Iris pigment epithelial cell (primary cell): ENCODE results near the gene LRMDA.
"Not testable (repeated sequence)": the region's sequence is repeated elsewhere in the genome, so short reads cannot be mapped to it uniquely, and the experiment has no call there.

Source experiments
- DNase-seq: peaks from one replicate; pipeline ENCODE4 v3.0.0-alpha.2; 2011; ENCODE audit warnings: low read depth

The LRMDA gene

DNA sequence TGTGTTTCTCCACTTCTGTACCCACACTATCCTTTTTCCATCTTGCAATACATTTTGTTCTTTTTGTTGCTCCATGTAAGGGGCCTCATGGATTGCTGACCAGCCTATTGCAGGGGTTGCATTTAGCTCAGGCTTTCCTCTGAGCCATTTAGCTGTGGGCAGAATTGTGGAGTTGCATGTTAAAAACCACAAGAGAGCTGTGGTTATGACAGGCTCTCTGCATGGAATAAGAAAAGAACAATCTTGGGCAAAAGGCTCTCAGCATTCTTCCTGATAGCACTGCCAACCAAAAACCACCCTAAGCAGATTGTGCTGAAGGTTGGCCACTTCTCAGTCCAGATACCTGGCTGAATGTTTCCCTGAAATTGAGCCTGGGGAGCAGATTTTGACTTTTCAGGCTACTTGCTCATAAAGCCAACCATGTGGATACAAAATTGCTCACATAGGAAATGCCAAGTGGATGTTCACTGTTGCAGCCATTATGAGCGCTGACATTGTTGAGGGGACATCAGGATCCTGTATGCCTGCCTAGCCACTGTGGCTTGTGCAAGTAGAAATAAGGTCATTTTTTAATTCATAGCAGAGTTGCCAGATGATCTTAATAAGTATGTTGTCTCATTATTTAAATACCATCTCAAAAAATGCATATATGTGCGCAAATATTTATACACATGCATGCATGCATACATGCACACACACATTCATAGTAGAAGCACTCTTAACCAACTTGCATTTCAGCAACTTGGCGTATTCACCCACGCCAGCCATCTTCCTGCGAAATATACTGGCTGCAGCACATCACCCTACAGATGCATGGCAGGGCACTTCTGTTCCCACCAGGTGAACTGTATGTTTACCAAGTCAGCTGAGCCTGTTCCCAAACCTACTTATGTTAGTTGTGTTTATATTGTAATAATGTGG, 695.4 kb downstream of the LRMDA start:
- no peak for DNase-seq

DNA sequence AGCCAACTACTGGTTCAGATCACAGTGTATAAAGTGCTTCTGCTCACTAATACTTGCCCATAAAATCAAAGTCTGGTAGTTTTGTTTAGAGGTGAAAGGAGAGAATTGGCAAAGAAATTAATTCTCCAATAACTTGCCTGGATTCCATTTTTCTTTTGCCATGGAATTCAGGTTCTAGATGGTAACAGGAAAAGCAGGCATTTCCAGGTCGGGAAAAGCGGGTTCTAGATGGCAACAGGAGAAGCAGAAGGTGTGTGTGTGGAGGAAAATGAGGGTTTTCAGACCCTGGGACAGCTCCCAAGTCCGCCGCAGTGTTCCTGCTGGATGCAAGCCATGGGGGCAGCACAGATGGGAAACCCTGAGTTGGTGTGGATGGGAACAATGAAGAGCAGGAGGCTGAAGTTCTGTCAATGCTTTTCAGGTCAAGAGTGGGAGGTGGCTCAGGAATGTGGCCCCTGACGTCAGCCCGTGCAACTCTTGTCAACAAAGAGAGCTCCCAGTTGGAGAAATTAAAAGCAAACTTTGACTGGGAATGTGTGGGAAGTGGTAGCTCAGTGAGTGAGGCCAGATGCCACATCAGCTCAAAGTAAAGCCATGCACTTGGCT, 696.7 kb downstream of the LRMDA start:
- DNase-seq, result no peak

DNA sequence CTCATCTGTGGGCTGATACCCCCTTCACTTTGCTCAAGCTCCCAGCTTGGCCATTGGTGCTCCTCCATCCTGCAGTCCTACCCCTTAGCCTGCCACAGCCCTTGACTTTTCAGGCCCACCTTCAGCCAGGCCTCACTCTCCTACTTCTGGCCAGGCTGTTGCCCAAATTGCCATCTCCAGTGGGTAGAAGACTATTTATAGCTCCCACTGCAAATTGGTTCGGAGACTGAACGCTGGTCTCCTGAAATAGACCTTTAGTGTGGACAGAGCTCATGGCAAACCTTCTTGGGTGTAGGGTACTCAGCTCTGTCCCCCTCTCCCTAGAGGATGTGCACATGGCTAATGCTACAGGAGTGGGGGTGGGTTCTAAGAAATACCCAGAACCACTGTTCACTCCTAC, 697.8 kb downstream of the LRMDA start:
- no peak for DNase-seq

DNA sequence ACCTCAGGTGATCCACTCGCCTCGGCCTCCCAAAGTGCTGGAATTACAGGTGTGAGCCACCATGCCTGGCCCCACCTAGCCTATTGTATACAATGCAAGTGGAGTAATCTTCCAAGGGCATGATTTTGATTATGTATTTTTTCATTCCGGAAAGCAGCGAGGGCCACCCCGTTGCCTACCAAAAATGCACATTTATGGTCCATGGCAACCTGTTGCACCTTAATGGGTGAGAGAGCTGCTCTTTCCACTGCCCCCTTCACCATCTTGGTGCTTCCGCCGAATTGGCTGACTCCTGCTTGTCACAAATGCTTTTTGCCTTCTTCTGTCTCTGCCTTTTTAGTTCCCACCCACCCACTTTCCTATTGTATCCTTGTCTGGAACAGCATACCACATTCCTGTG, 699.5 kb downstream of the LRMDA start:
- no peak for DNase-seq

DNA sequence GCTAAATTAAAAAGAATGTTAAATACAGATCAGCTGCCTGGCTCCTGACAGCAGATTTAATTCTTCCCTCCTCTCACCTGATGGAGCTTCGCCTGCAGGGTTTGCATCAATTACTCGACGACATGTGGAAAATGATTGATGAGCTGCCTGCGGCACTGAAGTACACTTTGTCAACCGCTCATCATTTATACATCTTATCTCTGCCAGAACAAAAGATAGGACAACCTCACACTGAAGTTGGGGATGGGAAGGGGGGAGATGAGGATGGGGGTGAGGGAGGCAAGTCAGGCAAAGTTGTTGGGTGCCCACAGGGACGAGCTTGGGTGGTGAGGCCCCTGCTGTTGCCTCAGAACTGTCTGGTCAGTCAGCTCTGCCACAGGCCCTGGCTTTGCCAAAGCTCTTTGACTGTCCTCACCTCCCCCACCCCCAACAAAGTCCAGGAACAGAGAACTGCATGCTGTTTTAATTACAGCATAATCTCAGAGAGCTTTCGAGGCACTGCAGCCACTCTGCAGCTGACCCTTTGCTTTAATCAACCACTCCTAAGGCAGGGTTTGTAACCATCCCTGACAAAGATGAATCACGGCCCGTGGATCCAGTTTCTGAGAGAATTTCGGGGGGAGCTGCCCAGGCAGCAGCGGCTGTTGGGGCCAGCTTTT, 702.3 kb downstream of the LRMDA start:
- DNase-seq, result no peak

DNA sequence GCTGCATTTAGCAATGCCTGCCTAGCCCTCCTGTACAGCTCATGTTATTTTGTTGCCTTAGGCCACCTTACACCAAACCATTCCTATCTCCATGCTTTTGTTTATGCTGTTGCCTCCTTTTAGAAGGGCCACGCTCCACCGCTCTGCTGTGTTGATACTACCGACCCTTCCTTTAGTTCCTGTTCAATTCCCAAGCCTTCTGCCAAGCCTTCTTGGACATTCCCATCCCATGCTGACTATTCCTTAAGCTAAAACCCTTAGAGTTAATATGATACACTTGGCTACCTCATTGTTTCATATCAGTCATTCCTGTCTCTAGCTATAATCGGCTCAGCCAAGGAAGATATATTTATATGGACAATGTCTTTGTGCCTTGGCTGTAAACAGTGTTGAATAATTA, 705.5 kb downstream of the LRMDA start:
- DNase-seq, result no peak

DNA sequence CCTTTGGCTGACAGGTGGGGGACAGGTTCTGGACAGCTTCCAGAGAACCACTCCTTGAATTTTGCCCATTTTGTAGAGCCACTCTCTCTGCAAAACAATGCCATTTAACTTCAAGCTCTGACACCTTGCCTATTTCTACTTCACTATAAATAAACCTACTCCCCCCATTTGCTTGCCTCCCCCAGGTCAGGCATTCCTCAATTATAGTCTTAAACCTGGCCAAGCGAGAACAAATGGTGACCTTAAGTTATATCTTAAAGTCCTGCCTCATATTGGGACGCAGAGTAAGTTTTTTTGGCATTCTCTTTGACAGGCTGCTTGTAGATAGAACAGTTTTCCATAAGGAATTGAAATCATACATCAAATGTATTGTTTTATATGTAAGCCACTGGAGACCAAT, 706.9 kb downstream of the LRMDA start:
- no peak for DNase-seq

DNA sequence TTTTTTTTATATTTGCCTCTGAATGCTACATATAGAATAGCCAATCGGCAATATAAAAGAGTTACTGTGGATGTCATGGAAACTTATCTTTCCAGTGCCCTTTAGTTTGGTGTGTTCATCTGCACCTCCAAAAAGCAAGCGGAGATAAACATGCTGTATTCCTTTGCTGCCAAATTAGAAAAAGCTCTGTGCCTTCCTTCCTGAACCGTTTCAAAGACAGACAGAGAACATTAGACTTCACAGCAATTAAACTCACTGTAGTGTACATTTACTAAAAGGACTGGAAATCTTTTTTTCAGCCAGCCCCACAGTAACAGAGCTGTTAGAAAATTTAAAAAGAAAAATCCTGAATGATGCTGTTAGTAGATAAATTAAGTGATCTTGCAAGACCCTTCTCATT, 707.5 kb downstream of the LRMDA start:
- no peak for DNase-seq

DNA sequence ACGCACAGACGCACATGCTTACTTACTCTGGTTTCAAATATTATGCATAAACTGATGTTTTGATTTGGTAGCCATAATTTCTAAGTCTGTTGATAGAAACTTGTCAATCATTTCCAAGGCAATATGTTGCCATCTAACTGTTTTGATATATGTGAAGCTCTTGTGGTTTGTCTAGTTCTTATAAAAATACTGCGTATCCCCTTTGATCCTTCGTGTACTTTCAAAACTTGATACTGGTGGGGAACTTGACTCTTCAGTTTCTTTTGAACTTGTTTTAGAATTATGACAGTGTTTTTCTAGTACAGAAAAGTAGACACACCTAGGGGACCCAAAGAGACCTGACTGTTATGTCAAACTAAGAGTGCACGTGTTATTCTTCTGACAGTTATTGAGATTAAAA, 708.0 kb downstream of the LRMDA start:
- no peak for DNase-seq

DNA sequence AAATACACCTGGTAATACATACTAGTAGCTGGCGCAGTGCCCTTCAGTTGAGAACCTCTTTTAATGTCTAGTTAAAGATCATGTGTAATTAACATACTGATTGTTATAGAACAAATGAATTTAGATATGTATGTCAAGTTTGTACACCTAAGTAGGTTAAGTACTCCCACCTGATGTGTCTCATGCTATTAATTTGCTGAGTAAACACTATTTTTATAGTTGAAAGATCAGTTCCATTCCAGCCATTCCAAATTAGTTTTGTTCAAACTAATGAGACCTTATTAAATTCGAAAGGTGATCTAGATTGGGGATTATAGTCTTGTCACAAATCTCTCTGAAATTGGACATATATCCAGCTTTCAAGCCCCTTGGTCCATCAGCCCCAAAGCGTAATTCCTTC, 710.0 kb downstream of the LRMDA start:
- no peak for DNase-seq

DNA sequence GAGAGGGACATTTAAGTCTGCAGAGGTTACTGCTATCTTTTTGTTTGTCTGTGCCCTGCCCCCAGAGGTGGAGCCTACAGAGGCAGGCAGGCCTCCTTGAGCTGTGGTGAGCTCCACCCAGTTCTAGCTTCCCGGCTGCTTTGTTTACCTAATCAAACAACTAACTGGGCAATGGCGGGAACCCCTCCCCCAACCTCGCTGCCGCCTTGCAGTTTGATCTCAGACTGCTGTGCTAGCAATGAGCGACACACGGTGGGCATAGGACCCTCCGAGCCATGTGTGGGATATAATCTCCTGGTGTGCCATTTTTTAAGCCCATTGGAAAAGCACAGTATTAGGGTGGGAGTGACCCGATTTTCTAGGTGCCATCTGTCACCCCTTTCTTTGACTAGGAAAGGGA, 716.8 kb downstream of the LRMDA start:
- not testable (repeated sequence) for DNase-seq

DNA sequence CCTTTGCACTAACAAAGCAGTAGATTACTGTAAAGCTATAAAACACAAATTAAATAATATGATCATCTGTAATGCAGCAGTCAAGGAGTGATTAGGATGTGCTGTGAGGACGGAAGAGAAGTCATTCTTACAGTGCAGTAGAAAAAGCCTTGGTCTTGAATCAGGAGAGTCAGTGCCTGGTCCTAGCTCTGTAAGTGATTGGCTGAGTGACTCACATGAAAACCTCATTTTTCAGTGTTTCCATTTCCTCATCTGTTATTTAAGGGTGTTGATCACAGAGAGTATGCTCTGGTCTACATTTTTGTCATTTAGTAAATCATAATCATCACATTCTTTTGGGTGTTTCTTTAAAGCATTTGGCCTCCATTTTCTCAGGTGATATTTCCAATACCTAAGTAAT, 717.8 kb downstream of the LRMDA start:
- DNase-seq, result no peak

DNA sequence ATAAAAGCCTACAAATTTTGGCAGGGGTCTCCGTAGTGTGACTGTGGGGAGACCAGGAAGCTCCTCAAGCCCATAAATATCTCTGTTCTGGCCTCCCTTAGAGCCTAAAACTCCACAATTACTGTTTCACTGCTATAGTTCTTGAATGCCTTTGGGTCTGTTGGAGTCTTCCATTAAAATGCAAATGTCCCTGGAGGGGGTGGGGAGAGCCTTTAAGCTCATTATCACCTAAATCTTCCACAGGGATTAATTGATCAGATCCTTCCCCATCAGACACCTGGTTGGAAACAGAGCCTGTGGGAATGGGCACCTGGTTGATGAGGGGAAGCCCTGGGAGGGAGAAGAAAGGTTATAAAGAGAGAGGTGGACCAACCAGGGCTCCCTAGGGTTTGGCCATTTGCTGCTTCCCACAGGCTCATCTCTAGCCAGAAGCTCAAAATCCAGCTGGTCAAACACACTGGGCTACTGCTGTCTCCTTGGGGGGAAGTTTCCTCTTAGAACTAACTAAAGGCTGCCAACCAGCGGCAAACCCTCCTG, 718.2 kb downstream of the LRMDA start:
- DNase-seq, result no peak

DNA sequence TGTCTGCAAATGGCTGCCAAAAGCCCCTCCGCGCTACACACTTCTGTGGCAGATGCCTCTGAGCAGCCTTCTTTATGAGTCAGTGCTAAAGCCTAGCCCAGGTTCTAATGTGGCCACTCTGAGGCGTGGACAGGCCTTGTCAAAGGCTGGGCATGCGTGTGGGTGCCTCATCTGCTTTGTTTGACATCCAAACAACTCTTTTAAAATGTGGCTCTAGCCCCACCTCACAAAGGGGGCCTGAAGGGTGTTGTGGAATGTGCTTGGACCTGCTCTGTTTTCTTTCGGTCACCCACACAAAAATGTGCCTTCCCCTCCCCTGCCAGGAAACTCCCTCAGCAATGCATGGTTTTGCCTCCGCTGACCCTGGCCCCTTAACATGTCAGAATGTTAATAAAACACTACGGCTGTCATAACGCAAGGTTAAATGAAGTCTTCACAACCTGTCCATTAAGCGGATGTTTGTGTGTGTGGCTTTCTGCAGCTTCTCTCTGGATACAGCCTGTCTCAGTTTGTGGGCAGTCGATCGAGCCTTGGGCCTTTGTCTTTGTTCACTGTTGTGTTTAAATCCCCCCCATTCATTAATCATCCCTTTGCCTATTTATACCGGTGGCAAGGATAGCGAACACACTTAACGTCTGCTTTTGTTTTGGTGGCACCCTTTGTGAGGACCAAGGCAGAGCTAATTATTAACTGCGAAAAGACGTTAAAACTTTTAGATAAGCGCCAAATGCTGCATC, 718.9 kb downstream of the LRMDA start:
- DNase-seq, result no peak

DNA sequence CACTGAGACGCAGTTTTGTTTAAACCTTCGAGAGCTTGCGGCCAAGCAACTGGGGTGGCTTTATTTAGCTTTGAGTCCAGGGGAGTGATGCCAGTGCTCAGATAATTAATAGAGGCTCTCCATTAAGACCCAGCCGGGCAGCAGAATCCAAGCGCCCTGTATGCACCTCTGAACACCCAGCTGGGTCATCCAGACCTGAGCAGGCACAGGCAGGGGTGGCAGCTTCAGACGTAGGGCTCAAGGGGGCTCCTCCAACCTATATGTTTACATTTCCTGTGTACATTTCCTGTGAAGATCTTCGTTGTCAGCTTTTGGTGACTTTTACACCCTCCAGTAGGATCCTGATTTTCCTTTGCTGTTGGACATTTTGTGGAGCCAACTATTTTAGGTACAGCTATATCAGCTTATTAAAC, 719.5 kb downstream of the LRMDA start:
- no peak for DNase-seq

DNA sequence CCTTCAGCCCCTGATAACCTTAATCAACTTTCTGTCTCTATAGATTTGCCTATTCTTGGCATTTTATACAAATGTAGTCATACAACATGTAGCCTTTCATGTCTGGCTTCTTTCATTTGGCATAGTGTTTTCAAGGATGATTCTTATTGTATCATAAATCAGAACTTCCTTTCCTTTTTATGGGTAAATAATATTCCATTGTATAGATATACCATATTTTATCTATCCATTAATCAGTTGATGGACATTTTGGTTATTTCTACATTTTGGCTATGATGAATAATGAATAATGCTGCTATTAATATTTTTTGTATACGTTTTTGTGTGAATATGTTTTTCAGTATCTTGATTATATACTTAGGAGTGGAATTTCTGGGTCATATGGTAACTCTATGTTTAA, 720.8 kb downstream of the LRMDA start:
- DNase-seq, result no peak

DNA sequence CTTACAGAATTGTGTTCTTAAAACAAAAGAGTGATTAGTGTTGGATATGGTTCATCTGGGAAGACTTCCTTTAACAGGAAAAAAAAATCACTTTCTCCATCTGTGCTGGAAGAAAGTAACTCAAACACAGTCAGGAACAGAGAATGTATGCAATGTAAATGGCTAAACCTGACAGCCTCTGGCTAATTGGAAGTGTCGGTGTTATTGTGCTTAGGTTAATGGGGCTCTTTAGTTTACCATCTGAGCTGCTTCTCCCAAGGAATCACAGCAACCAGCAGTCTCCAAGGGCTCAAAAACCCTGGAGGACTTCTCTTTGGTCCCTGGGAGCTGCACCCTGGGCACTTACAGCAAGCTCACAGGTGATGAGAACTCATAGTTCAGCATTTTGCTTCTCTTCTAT, 724.5 kb downstream of the LRMDA start:
- DNase-seq, result no peak

DNA sequence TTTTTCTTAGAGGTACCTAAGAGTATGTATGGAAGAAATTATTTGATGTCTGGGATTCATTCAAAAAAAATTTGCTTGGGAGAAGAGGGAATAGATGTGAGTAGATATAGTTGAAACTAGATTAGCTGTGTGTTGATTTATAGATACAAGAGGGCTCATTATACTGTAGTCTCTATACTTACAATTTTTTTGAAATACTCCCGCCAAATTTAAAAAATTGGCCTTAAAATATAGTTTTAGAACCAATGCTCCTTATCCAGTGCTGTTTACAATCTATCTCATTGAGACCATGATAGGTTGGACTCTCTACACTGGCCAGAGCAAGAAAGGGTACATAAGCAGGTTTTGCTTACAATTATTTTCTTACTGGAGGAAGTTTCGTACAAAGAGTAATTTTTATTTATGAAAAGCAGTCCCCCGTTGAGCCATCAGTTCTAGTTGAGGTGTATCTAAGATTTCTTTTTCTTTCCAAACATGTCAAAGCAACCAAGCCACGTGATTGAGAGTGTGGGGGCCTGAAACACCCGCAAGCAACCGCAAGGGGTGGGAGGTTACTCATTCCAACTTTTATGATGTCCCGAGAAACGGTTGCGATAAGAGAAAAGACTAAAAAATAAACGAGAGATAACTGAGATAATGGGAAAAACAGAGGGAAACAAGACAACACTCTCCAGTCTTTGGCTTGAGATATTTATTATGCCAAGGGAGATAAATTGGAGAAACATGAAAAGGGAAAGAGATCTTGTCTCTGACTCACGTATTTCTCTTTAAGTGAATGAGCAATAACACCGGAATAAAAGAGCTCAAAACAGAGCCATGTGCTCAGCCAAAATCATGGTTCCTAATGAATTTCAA, 729.2 kb downstream of the LRMDA start:
- no peak for DNase-seq

DNA sequence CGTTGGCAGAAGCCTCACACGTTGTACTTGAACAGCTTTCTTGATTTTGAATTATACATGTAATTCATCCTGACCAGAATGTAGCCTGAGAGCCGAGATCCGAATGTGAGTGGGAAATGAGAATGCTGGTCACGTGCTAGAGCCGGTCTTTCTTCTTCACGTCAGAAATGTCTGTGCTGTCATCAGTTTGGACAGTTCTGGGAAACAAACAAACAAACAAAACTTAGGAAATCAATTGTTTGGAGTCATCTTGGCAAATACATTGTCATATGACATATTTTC, 729.8 kb downstream of the LRMDA start:
- DNase-seq, result no peak

DNA sequence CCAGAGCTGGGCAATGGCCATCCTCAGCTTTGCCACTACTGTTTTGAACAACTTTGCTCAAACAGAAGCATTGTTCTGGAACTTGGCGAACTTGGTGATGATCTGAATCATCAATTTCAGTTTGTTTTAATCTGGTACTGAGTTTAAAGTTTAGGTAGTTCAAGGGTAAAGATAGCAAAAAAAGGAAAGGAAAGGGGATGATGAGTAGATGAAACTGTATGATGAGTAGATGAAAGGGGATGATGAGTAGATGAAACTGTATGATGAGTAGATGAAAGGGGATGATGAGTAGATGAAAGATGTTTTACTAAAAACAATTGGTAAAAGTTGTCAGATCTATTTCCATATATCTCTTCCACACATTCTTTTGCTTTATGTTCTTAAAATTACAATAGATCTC, 737.0 kb downstream of the LRMDA start:
- no peak for DNase-seq

DNA sequence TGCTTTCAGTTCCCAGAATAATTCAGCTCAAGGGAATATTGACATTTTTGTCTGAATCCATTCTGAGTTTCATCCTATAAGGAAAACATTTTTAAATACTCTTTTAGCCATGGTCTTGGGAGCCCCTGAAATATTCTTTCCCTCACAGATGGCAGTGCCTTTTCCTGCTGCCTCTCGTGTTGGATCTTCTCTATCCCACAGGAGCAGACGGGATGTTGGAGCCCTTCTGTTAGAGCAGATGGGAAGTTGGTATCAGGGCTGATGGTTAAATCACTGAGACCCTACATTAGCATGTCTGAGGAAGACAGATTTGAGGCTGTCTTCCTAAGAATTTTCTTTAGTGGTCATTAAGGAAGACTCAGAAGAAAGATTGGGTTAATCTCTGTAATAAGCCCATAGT, 737.8 kb downstream of the LRMDA start:
- no peak for DNase-seq

DNA sequence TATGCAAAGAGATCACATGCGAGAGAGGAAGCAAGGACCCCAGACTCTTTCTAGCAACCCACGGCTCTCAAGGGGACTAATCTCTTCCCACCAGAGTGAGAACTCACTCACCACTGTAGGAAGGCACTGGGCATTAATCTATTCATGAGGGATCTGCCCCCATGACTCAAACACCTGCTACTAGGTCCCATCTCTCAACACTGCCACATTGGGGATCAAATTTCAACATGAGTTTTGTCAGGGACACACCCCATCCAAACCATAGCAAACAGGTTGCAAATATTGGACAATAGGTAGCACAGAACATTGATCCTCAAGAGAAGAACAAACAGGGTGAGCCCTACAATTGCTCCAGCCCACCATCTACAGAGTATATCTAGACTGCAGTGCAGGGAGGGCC, 740.6 kb downstream of the LRMDA start:
- no peak for DNase-seq
